ENCODE data around the gene EFNA1.

Gene EFNA1

DNA sequence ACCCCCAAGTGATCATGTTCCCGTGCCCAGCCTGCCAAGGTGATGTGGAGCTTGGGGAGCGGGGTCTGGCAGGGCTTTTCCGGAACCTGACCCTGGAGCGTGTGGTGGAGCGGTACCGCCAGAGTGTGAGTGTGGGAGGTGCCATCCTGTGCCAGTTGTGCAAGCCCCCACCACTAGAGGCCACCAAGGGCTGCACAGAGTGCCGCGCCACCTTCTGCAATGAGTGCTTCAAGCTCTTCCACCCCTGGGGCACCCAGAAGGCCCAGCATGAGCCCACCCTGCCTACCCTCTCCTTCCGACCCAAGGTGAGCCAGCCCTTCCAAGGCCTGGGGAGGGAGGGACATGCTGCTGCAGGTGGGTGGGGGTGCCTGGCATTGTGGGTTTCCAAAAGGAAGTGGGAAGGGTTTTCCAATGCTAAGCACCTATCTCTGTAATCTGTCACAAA, 48.3 kb downstream of the EFNA1 start:
- Histone ChIP-seq H2AFZ (ENCODE audit: low read length) (no peak overlapping the region), H3K36me3 (ENCODE audit: insufficient read depth, low read length) (no peaks in the 10 kb centered on the region), H3K9me2 (replicated peaks; ENCODE audit: low read depth, low read length) (no peaks in the 10 kb centered on the region), H3K9me3 (ENCODE audit: insufficient read depth, low read depth, low read length) (no peaks in the 10 kb centered on the region), H3K9ac (ENCODE audit: low read depth, low read length, poor library complexity, severe bottlenecking) (peak overlapping the region; percentile 12), H3K4me3 (ENCODE audit: low read length, poor library complexity, severe bottlenecking) (peak overlapping the region; percentile 8), H3F3A (ENCODE audit: low read depth) (peaks cover 5% of the 10 kb centered on the region), H3K27me3 (ENCODE audit: insufficient read depth, low read length, poor library complexity, severe bottlenecking) (no peaks in the 10 kb centered on the region), H3K4me1 (ENCODE audit: insufficient read depth, low read length, poor library complexity, severe bottlenecking) (peaks cover 27% of the 10 kb centered on the region), H3K4me2 (ENCODE audit: low read depth, low read length, poor library complexity, severe bottlenecking) (peak overlapping the region; percentile 92), H3K79me2 (ENCODE audit: insufficient read depth, low read length) (peaks cover 17% of the 10 kb centered on the region), H4K20me1 (ENCODE audit: insufficient read depth, low read length, poor library complexity, severe bottlenecking) (no peaks in the 10 kb centered on the region)
- no peak for TF ChIP-seq EZH2phosphoT487 (IDR thresholded peaks at IDR 0.05; ENCODE audit: borderline replicate concordance)
- TF ChIP-seq, protein P1, sequence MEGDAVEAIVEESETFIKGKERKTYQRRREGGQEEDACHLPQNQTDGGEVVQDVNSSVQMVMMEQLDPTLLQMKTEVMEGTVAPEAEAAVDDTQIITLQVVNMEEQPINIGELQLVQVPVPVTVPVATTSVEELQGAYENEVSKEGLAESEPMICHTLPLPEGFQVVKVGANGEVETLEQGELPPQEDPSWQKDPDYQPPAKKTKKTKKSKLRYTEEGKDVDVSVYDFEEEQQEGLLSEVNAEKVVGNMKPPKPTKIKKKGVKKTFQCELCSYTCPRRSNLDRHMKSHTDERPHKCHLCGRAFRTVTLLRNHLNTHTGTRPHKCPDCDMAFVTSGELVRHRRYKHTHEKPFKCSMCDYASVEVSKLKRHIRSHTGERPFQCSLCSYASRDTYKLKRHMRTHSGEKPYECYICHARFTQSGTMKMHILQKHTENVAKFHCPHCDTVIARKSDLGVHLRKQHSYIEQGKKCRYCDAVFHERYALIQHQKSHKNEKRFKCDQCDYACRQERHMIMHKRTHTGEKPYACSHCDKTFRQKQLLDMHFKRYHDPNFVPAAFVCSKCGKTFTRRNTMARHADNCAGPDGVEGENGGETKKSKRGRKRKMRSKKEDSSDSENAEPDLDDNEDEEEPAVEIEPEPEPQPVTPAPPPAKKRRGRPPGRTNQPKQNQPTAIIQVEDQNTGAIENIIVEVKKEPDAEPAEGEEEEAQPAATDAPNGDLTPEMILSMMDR (conservative IDR thresholded peaks at IDR 0.05; ENCODE audit: low read length) = peak; percentile 34

DNA sequence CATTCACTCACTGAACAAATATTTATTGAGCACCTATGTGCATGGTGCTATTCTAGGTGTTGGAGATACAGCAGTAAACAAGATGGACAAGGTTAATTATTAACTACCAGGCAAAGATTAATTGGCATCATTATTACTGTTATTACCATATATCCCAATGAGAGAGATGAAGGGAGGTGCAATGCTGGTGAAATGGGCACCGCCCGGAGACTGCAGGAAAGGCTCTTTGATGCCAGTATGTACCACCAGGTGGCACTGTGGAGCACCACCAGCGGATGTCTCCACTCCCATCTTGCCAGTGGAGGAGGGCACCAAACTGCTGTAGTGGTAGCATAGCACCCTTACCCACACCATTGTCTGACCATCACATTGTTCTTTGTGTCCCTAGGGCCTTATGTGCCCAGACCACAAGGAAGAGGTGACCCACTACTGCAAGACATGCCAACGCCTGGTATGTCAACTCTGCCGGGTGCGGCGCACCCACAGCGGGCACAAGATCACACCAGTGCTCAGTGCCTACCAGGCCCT, 48.9 kb downstream of the EFNA1 start:
- H3K9me2 ChIP-seq (replicated peaks; ENCODE audit: low read depth, low read length) = no peaks in the 10 kb centered on the region
- H3K9ac ChIP-seq (ENCODE audit: low read depth, low read length, poor library complexity, severe bottlenecking) = peak overlapping the region; percentile 37
- no peaks in the 10 kb centered on the region for H4K20me1 ChIP-seq (ENCODE audit: insufficient read depth, low read length, poor library complexity, severe bottlenecking)
- no peaks in the 10 kb centered on the region for H3K27me3 ChIP-seq (ENCODE audit: insufficient read depth, low read length, poor library complexity, severe bottlenecking)
- H3K79me2 ChIP-seq (ENCODE audit: insufficient read depth, low read length) = peaks cover 11% of the 10 kb centered on the region
- H2AFZ ChIP-seq (ENCODE audit: low read length) = peak overlapping the region; percentile 14; the same call in 1 of the 2 replicates
- H3K4me1 ChIP-seq (ENCODE audit: insufficient read depth, low read length, poor library complexity, severe bottlenecking) = peaks cover 27% of the 10 kb centered on the region
- no peaks in the 10 kb centered on the region for H3K9me3 ChIP-seq (ENCODE audit: insufficient read depth, low read depth, low read length)
- peak overlapping the region; percentile 32 for H3K4me3 ChIP-seq (ENCODE audit: low read length, poor library complexity, severe bottlenecking)
- peak overlapping the region; percentile 92 for H3K4me2 ChIP-seq (ENCODE audit: low read depth, low read length, poor library complexity, severe bottlenecking)
- H3F3A ChIP-seq (ENCODE audit: low read depth) = peaks cover 5% of the 10 kb centered on the region
- TF ChIP-seq EZH2phosphoT487 (IDR thresholded peaks at IDR 0.05; ENCODE audit: borderline replicate concordance) = no peak
- TF ChIP-seq, protein P1 (conservative IDR thresholded peaks at IDR 0.05; ENCODE audit: low read length) = peak; percentile 89
- H3K36me3 ChIP-seq (ENCODE audit: insufficient read depth, low read length) = no peaks in the 10 kb centered on the region

DNA sequence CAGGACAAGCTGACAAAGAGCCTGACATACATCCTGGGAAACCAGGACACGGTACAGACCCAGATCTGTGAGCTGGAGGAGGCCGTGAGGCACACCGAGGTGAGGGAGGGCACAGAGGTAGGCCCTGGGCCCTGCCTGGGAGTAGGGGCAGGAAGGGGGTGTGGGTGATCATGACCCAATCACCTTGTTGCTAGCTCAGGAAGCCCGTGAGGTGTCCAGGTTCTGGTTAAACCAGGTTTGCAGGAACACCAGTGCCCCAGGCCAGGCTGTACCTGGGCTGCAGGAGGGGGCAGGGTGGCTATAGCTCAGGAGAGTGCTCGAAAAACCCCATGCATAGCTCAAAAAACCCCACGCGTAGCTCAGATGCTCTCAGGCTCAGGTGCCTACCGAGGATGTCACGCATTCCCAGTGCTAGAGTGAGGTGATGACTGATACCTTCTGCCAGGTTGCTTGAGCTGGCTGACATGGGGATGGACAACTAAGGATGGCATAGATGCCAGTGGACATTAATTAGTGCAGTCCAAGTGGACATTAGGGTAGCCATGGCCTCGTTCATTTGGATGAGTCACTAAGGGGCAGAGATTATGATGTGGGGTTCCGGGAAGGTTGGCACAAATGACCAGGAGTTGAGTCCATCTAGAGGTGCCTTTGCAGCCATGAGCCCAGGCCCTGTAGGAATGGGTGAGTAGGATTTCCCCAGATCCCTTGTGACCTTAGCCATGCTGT, 49.7 kb downstream of the EFNA1 start:
- Histone ChIP-seq H3K4me1 (ENCODE audit: insufficient read depth, low read length, poor library complexity, severe bottlenecking) (peaks cover 21% of the 10 kb centered on the region), H3K4me2 (ENCODE audit: low read depth, low read length, poor library complexity, severe bottlenecking) (peak overlapping the region; percentile 92), H3K27me3 (ENCODE audit: insufficient read depth, low read length, poor library complexity, severe bottlenecking) (no peaks in the 10 kb centered on the region)

More for the DNA sequence above, 49.7 kb downstream of the EFNA1 start:
- peak overlapping the region; percentile 37 for H3K9ac ChIP-seq (ENCODE audit: low read depth, low read length, poor library complexity, severe bottlenecking)
- H3K79me2 ChIP-seq (ENCODE audit: insufficient read depth, low read length) = peaks cover 3% of the 10 kb centered on the region
- peak overlapping the region; percentile 14; the same call in 1 of the 2 replicates for H2AFZ ChIP-seq (ENCODE audit: low read length)
- peak overlapping the region; percentile 32 for H3K4me3 ChIP-seq (ENCODE audit: low read length, poor library complexity, severe bottlenecking)
- no peaks in the 10 kb centered on the region for H3K36me3 ChIP-seq (ENCODE audit: insufficient read depth, low read length)
- H3F3A ChIP-seq (ENCODE audit: low read depth) = peaks cover 5% of the 10 kb centered on the region
- H3K9me2 ChIP-seq (replicated peaks; ENCODE audit: low read depth, low read length) = no peaks in the 10 kb centered on the region
- H3K9me3 ChIP-seq (ENCODE audit: insufficient read depth, low read depth, low read length) = no peaks in the 10 kb centered on the region
- no peaks in the 10 kb centered on the region for H4K20me1 ChIP-seq (ENCODE audit: insufficient read depth, low read length, poor library complexity, severe bottlenecking)
- TF ChIP-seq, protein P1 (conservative IDR thresholded peaks at IDR 0.05; ENCODE audit: low read length) = no peak
- TF ChIP-seq EZH2phosphoT487 (IDR thresholded peaks at IDR 0.05; ENCODE audit: borderline replicate concordance) = no peak
